GM06990 (cell line): ENCODE measurements around the gene DOCK4.

Experiments
- DNase-seq: peaks from one replicate; pipeline ENCODE4 v3.0.0-alpha.2; 2011; ENCODE audit not compliant: insufficient read length; ENCODE audit errors: extremely low read depth
- H3K27me3 ChIP-seq: replicated peaks from 2 replicates; pipeline ENCODE4 v1.6.0; 2011; ENCODE audit warnings: low read length; ENCODE audit not compliant: control insufficient read depth, insufficient read depth
- H3K36me3 ChIP-seq: 2 replicates; pipeline ENCODE4 v1.5.1; 2011; ENCODE audit warnings: low read length; ENCODE audit not compliant: control insufficient read depth, insufficient read depth
- H3K4me3 ChIP-seq: replicated peaks from 2 replicates; pipeline ENCODE4 v1.5.1; 2011; ENCODE audit warnings: low read depth, mild to moderate bottlenecking, control low read depth, low read length
- CTCF ChIP-seq: IDR thresholded peaks from 2 replicates; pipeline ENCODE4 v1.5.1; 2011; ENCODE audit warnings: low read length, control low read depth, mild to moderate bottlenecking, inconsistent platforms; ENCODE audit not compliant: insufficient read depth, poor library complexity, severe bottlenecking

Gene DOCK4

GRCh38 chr7:112036071-112036470 lies 170.1 kb downstream of the DOCK4 start:
- no peak for TF ChIP-seq CTCF
- DNase-seq: no peak
- H3K27me3 ChIP-seq: no peaks in the 10 kb centered on the region
- H3K4me3 ChIP-seq: no peak overlapping the region
- no peaks in the 10 kb centered on the region for H3K36me3 ChIP-seq

- H3K4me3 ChIP-seq: no peak overlapping the region
- H3K27me3 ChIP-seq: no peaks in the 10 kb centered on the region
- TF ChIP-seq CTCF: no peak
- H3K36me3 ChIP-seq: no peaks in the 10 kb centered on the region
- DNase-seq: no peak
These were observed 174.5 kb downstream of the DOCK4 start for GRCh38 chr7:112031689-112032088.

GRCh38 chr7:112025556-112025955 lies 180.6 kb downstream of the DOCK4 start:
- H3K36me3 ChIP-seq: no peaks in the 10 kb centered on the region
- TF ChIP-seq CTCF: no peak
- no peak overlapping the region for H3K4me3 ChIP-seq
- no peaks in the 10 kb centered on the region for H3K27me3 ChIP-seq
- DNase-seq: no peak

- TF ChIP-seq CTCF: no peak
- no peak for DNase-seq
- Histone ChIP-seq H3K36me3 (no peaks in the 10 kb centered on the region), H3K4me3 (no peak overlapping the region), H3K27me3 (no peaks in the 10 kb centered on the region)
These were observed 182.4 kb downstream of the DOCK4 start for GRCh38 chr7:112023786-112024185.

- DNase-seq: no peak
- Histone ChIP-seq H3K4me3 (no peak overlapping the region), H3K27me3 (no peaks in the 10 kb centered on the region), H3K36me3 (no peaks in the 10 kb centered on the region)
- no peak for TF ChIP-seq CTCF
These were observed 182.9 kb downstream of the DOCK4 start for GRCh38 chr7:112023282-112023681.

GRCh38 chr7:112022128-112022527 lies 184.1 kb downstream of the DOCK4 start:
- Histone ChIP-seq H3K4me3 (no peak overlapping the region), H3K27me3 (no peaks in the 10 kb centered on the region), H3K36me3 (no peaks in the 10 kb centered on the region)
- no peak for DNase-seq
- TF ChIP-seq CTCF: no peak
